Measurements from ENCODE around the gene AGPS. TPM values are rescaled to one million over a fixed set of nuclear protein-coding genes. Genes with fewer than 3 reads are reported as not detected.
"Not testable (repeated sequence)": the region's sequence is repeated elsewhere in the genome, so short reads cannot be mapped to it uniquely, and the experiment has no call there.

Gene AGPS
- total and polyA plus RNA-seq, 9 donors: 18.7 to 32.0 (median 26.9) TPM

- Histone ChIP-seq H3K9me3 (replicated peaks; ENCODE audit: control insufficient read depth, low read depth, low read length) (peaks cover 10% of the 10 kb centered on the region), H3K36me3 (ENCODE audit: control insufficient read depth, insufficient read depth, low read length) (no peaks in the 10 kb centered on the region), H3K27ac (ENCODE audit: low read length) (peak overlapping the region; percentile 91), H3K27me3 (ENCODE audit: control insufficient read depth, insufficient read depth, low read length) (no peaks in the 10 kb centered on the region), H3K4me3 (ENCODE audit: low read length) (no peak overlapping the region), H3K4me1 (ENCODE audit: control insufficient read depth, insufficient read depth, low read length) (peaks cover 5% of the 10 kb centered on the region)
- peak; percentile 94 for DNase-seq
- 60% methylated on average over 1 of the region's 6 CpGs for whole genome bisulfite sequencing (ENCODE audit: insufficient coverage)
Observed at GRCh38 chr2:177543007-177543760, 150.6 kb downstream of the AGPS start.

DNA sequence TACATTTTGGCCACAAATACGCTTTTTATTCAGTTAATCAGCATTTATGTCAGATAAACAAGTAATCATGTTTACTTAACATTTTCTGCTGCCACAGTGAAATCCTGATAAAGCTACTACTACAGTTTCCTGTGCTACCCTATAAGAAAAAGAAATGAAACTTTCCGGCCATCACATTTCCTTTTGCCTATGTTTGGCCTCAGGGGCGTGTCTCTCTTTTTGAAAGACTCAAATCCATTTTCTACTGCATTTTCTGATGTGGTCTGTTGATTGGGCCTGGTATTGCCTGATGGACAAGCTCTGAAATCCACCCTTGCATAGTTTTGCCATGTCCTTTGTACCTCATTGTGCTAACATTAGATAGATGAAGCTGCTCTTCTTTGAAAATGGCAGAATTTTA is 152.6 kb downstream of the AGPS start:
- Histone ChIP-seq H3K4me1 (ENCODE audit: control insufficient read depth, insufficient read depth, low read length) (peaks cover 5% of the 10 kb centered on the region), H3K36me3 (ENCODE audit: control insufficient read depth, insufficient read depth, low read length) (no peaks in the 10 kb centered on the region), H3K9me3 (replicated peaks; ENCODE audit: control insufficient read depth, low read depth, low read length) (peaks cover 10% of the 10 kb centered on the region), H3K27me3 (ENCODE audit: control insufficient read depth, insufficient read depth, low read length) (no peaks in the 10 kb centered on the region), H3K4me3 (ENCODE audit: low read length) (no peak overlapping the region), H3K27ac (ENCODE audit: low read length) (no peak overlapping the region)
- WGBS (ENCODE audit: insufficient coverage): 100% methylated on average over 1 of the region's 3 CpGs
- DNase-seq: no peak

DNA sequence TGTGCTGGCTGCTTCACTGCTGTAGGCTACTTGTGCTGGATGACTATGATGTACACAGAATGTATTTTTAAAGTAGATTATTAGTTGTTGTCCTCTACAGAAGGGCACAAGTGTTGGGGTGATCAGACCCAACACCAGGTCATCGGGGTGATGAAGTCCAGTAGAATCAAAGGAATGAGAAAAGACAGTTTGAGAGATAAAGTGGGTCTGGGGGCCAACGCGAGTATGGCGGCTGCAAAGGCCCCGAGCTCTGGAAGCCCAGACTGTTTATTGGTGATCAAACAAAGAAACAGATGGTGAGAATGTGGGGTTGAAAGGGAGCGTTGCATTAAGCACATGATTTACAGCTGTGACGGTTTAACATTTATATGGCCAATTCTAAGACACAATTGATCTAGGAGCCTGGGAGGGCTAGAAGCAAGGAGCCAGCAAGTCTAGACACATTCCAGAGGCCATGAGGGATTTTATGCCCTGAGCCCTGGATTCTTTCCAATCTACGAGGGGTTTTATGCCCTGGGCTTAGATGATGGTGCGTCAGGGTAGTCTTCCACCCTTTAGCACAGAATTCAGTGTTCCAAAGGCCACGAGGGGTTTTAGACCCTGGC is 153.5 kb downstream of the AGPS start:
- no peak for DNase-seq
- H3K36me3 ChIP-seq (ENCODE audit: control insufficient read depth, insufficient read depth, low read length): no peaks in the 10 kb centered on the region
- no peak overlapping the region for H3K27ac ChIP-seq (ENCODE audit: low read length)
- no peaks in the 10 kb centered on the region for H3K27me3 ChIP-seq (ENCODE audit: control insufficient read depth, insufficient read depth, low read length)
- WGBS (ENCODE audit: insufficient coverage): 74% methylated on average over 6 of the region's 10 CpGs
- peaks cover 10% of the 10 kb centered on the region for H3K9me3 ChIP-seq (replicated peaks; ENCODE audit: control insufficient read depth, low read depth, low read length)
- H3K4me1 ChIP-seq (ENCODE audit: control insufficient read depth, insufficient read depth, low read length): peaks cover 5% of the 10 kb centered on the region
- H3K4me3 ChIP-seq (ENCODE audit: low read length): no peak overlapping the region

- Histone ChIP-seq H3K36me3 (ENCODE audit: control insufficient read depth, insufficient read depth, low read length) (no peaks in the 10 kb centered on the region), H3K4me1 (ENCODE audit: control insufficient read depth, insufficient read depth, low read length) (peaks cover 9% of the 10 kb centered on the region)
Observed at GRCh38 chr2:177547122-177547521, 154.5 kb downstream of the AGPS start.

GRCh38 chr2:177547772-177548171 is 155.2 kb downstream of the AGPS start:
- Histone ChIP-seq H3K36me3 (ENCODE audit: control insufficient read depth, insufficient read depth, low read length) (no peaks in the 10 kb centered on the region), H3K4me1 (ENCODE audit: control insufficient read depth, insufficient read depth, low read length) (peaks cover 9% of the 10 kb centered on the region), H3K9me3 (replicated peaks; ENCODE audit: control insufficient read depth, low read depth, low read length) (peaks cover 10% of the 10 kb centered on the region), H3K4me3 (ENCODE audit: low read length) (no peak overlapping the region), H3K27ac (ENCODE audit: low read length) (no peak overlapping the region), H3K27me3 (ENCODE audit: control insufficient read depth, insufficient read depth, low read length) (no peaks in the 10 kb centered on the region)
- DNase-seq: no peak
- WGBS (ENCODE audit: insufficient coverage): 60% methylated on average over 1 of the region's 1 CpG

More at GRCh38 chr2:177547122-177547521, 154.5 kb downstream of the AGPS start:
- Histone ChIP-seq H3K27me3 (ENCODE audit: control insufficient read depth, insufficient read depth, low read length) (no peaks in the 10 kb centered on the region), H3K4me3 (ENCODE audit: low read length) (no peak overlapping the region), H3K9me3 (replicated peaks; ENCODE audit: control insufficient read depth, low read depth, low read length) (peaks cover 10% of the 10 kb centered on the region), H3K27ac (ENCODE audit: low read length) (no peak overlapping the region)
- DNase-seq: no peak

GRCh38 chr2:177548636-177549035 is 156.1 kb downstream of the AGPS start:
- no peak overlapping the region for H3K27ac ChIP-seq (ENCODE audit: low read length)
- H3K9me3 ChIP-seq (replicated peaks; ENCODE audit: control insufficient read depth, low read depth, low read length): peaks cover 10% of the 10 kb centered on the region
- peak; percentile 38 for DNase-seq
- H3K36me3 ChIP-seq (ENCODE audit: control insufficient read depth, insufficient read depth, low read length): no peaks in the 10 kb centered on the region
- no peaks in the 10 kb centered on the region for H3K27me3 ChIP-seq (ENCODE audit: control insufficient read depth, insufficient read depth, low read length)
- peaks cover 6% of the 10 kb centered on the region for H3K4me1 ChIP-seq (ENCODE audit: control insufficient read depth, insufficient read depth, low read length)
- H3K4me3 ChIP-seq (ENCODE audit: low read length): no peak overlapping the region

- peaks cover 10% of the 10 kb centered on the region for H3K9me3 ChIP-seq (replicated peaks; ENCODE audit: control insufficient read depth, low read depth, low read length)
- H3K4me1 ChIP-seq (ENCODE audit: control insufficient read depth, insufficient read depth, low read length): peaks cover 4% of the 10 kb centered on the region
- H3K27ac ChIP-seq (ENCODE audit: low read length): no peak overlapping the region
- no peaks in the 10 kb centered on the region for H3K36me3 ChIP-seq (ENCODE audit: control insufficient read depth, insufficient read depth, low read length)
- no peaks in the 10 kb centered on the region for H3K27me3 ChIP-seq (ENCODE audit: control insufficient read depth, insufficient read depth, low read length)
- DNase-seq: no peak
- H3K4me3 ChIP-seq (ENCODE audit: low read length): no peak overlapping the region
Observed at GRCh38 chr2:177549171-177549570, 156.6 kb downstream of the AGPS start.

DNA sequence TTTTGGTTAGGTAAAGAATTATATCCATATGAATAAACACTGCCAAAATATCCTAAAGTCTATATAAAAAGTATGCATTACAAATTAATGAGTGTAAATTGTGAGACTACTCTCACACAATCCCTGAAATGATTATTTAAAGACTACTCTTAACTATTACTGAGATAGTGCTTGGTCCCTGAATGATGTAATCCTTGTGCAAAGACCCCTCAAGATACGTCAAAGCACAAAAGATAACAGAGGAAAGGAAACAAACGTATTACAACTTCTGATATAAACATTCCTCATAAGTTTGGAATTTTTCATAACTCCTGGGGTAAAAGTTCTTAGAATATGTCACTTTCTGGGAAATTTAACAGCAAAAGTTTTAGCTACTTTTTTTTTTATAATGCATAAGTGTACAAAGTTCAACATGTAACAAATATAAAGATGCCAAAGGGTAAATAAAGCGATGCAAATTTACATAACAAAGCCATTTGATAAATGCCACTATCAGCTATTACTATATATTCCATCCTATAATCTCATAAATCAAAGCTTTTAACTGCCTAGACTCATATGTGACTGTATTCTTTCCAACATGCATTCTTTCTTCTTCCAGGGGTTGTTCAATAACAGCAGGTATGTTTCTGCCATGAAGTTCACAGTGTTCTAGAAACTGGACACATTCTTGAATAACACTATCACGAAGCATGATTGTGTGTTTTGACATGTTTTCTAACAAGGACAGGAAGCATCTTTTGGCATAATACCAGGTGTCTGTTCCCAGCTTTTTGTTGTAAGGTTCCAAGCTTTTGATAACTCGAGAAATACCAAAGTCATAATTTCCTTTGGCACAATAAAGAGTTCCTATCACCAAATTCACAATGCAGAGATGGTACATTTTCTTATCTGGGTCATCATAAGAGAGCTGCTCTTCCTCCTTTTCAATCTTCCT is 158.0 kb downstream of the AGPS start:
- Histone ChIP-seq H3K27me3 (ENCODE audit: control insufficient read depth, insufficient read depth, low read length) (no peaks in the 10 kb centered on the region), H3K4me1 (ENCODE audit: control insufficient read depth, insufficient read depth, low read length) (peaks cover 4% of the 10 kb centered on the region), H3K27ac (ENCODE audit: low read length) (no peak overlapping the region), H3K4me3 (ENCODE audit: low read length) (no peak overlapping the region), H3K9me3 (replicated peaks; ENCODE audit: control insufficient read depth, low read depth, low read length) (peaks cover 10% of the 10 kb centered on the region), H3K36me3 (ENCODE audit: control insufficient read depth, insufficient read depth, low read length) (no peaks in the 10 kb centered on the region)
- WGBS (ENCODE audit: insufficient coverage): no CpG with 5 or more reads among the region's 5 CpGs
- DNase-seq: no peak

- WGBS (ENCODE audit: insufficient coverage): no CpG with 5 or more reads among the region's 4 CpGs
- H3K9me3 ChIP-seq (replicated peaks; ENCODE audit: control insufficient read depth, low read depth, low read length): not testable (repeated sequence)
Observed at GRCh38 chr2:177551360-177551759, 158.8 kb downstream of the AGPS start.

DNA sequence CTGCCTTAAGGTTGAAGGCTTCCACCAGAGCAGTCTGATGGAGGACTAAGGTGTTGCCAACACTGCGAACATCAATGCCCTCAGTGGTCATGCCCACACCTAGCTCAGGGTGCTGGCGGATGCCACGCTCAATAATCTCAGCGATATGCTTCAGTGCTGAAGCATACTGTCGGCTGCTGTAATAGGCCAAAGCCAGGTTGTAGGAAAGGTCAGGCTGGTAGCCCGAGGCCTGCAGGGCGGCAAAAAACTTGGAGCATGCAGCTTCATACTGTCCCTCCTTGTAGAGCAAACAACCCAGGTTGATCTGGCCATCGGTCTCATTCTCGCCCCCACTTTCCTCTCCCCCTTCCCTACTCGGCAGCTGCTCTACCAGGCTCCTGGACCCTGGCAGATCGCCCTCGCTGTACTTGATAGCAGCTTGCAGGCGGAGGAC is 159.4 kb downstream of the AGPS start:
- Histone ChIP-seq H3K4me3 (ENCODE audit: low read length) (peak overlapping the region; percentile 61), H3K9me3 (replicated peaks; ENCODE audit: control insufficient read depth, low read depth, low read length) (no peaks in the 10 kb centered on the region), H3K27ac (ENCODE audit: low read length) (peak overlapping the region; percentile 98), H3K27me3 (ENCODE audit: control insufficient read depth, insufficient read depth, low read length) (no peaks in the 10 kb centered on the region), H3K4me1 (ENCODE audit: control insufficient read depth, insufficient read depth, low read length) (peaks cover 4% of the 10 kb centered on the region), H3K36me3 (ENCODE audit: control insufficient read depth, insufficient read depth, low read length) (no peaks in the 10 kb centered on the region)
- DNase-seq: peak; percentile 69
- 73% methylated on average over 5 of the region's 13 CpGs for WGBS (ENCODE audit: insufficient coverage)

More at GRCh38 chr2:177551360-177551759, 158.8 kb downstream of the AGPS start:
- H3K4me3 ChIP-seq (ENCODE audit: low read length); DNase-seq; H3K36me3 ChIP-seq (ENCODE audit: control insufficient read depth, insufficient read depth, low read length); H3K27me3 ChIP-seq (ENCODE audit: control insufficient read depth, insufficient read depth, low read length); H3K4me1 ChIP-seq (ENCODE audit: control insufficient read depth, insufficient read depth, low read length); H3K27ac ChIP-seq (ENCODE audit: low read length): not testable (repeated sequence)
